Measurements from ENCODE around the gene TNS4.

Gene TNS4

GRCh38 chr17:40456396-40456951, 44.9 kb downstream of the TNS4 start:
- peaks cover 38% of the 10 kb centered on the region for H3K27me3 ChIP-seq (ENCODE audit: insufficient read depth, low read depth)
- H4K20me1 ChIP-seq (ENCODE audit: insufficient read depth): no peaks in the 10 kb centered on the region
- no peaks in the 10 kb centered on the region for H3K79me2 ChIP-seq (ENCODE audit: insufficient read depth, low read depth)
- no peaks in the 10 kb centered on the region for H3K36me3 ChIP-seq (ENCODE audit: insufficient read depth)
- no peaks in the 10 kb centered on the region for H3K4me1 ChIP-seq (ENCODE audit: low read depth, poor library complexity, severe bottlenecking)
- TF ChIP-seq CTCF (conservative IDR thresholded peaks at IDR 0.05; ENCODE audit: low read depth, low read length): no peak
- no peak overlapping the region for H3K27ac ChIP-seq
- no peak overlapping the region for H2AFZ ChIP-seq (ENCODE audit: low read depth)
- H3K9ac ChIP-seq: no peak overlapping the region
- no peak overlapping the region for H3K4me3 ChIP-seq (IDR thresholded peaks at IDR 0.05; ENCODE audit: insufficient read depth, low read depth, low read length)
- no peak overlapping the region for H3K4me2 ChIP-seq

GRCh38 chr17:40454613-40454995, 46.8 kb downstream of the TNS4 start:
- Histone ChIP-seq H3K4me2 (no peak overlapping the region), H3K79me2 (ENCODE audit: insufficient read depth, low read depth) (no peaks in the 10 kb centered on the region), H2AFZ (ENCODE audit: low read depth) (no peak overlapping the region), H3K27me3 (ENCODE audit: insufficient read depth, low read depth) (peaks cover 48% of the 10 kb centered on the region), H3K4me1 (ENCODE audit: low read depth, poor library complexity, severe bottlenecking) (peaks cover 7% of the 10 kb centered on the region), H3K9ac (no peak overlapping the region), H4K20me1 (ENCODE audit: insufficient read depth) (no peaks in the 10 kb centered on the region), H3K4me3 (IDR thresholded peaks at IDR 0.05; ENCODE audit: insufficient read depth, low read depth, low read length) (no peak overlapping the region), H3K27ac (no peak overlapping the region), H3K36me3 (ENCODE audit: insufficient read depth) (no peaks in the 10 kb centered on the region)
- no peak for TF ChIP-seq CTCF (conservative IDR thresholded peaks at IDR 0.05; ENCODE audit: low read depth, low read length)

- no peak for TF ChIP-seq CTCF (conservative IDR thresholded peaks at IDR 0.05; ENCODE audit: low read depth, low read length)
- Histone ChIP-seq H3K79me2 (ENCODE audit: insufficient read depth, low read depth) (no peaks in the 10 kb centered on the region), H3K27me3 (ENCODE audit: insufficient read depth, low read depth) (peaks cover 51% of the 10 kb centered on the region), H3K9ac (no peak overlapping the region), H3K27ac (no peak overlapping the region), H4K20me1 (ENCODE audit: insufficient read depth) (no peaks in the 10 kb centered on the region), H2AFZ (ENCODE audit: low read depth) (no peak overlapping the region), H3K4me3 (IDR thresholded peaks at IDR 0.05; ENCODE audit: insufficient read depth, low read depth, low read length) (no peak overlapping the region), H3K4me2 (no peak overlapping the region), H3K4me1 (ENCODE audit: low read depth, poor library complexity, severe bottlenecking) (peaks cover 7% of the 10 kb centered on the region), H3K36me3 (ENCODE audit: insufficient read depth) (no peaks in the 10 kb centered on the region)
Measured at GRCh38 chr17:40453881-40454612, 47.4 kb downstream of the TNS4 start.

GRCh38 chr17:40452921-40453378, 48.5 kb downstream of the TNS4 start:
- Histone ChIP-seq H3K79me2 (ENCODE audit: insufficient read depth, low read depth) (no peaks in the 10 kb centered on the region), H2AFZ (ENCODE audit: low read depth) (no peak overlapping the region), H3K27ac (no peak overlapping the region), H3K9ac (no peak overlapping the region), H3K27me3 (ENCODE audit: insufficient read depth, low read depth) (peaks cover 62% of the 10 kb centered on the region), H3K36me3 (ENCODE audit: insufficient read depth) (no peaks in the 10 kb centered on the region), H4K20me1 (ENCODE audit: insufficient read depth) (no peaks in the 10 kb centered on the region), H3K4me2 (no peak overlapping the region), H3K4me3 (IDR thresholded peaks at IDR 0.05; ENCODE audit: insufficient read depth, low read depth, low read length) (no peak overlapping the region), H3K4me1 (ENCODE audit: low read depth, poor library complexity, severe bottlenecking) (peaks cover 7% of the 10 kb centered on the region)
- TF ChIP-seq CTCF (conservative IDR thresholded peaks at IDR 0.05; ENCODE audit: low read depth, low read length): no peak
